Measurements from ENCODE around the gene CLEC7A.

- TF ChIP-seq POLR2A (IDR thresholded peaks at IDR 0.05): no peak
- TF ChIP-seq, protein P1, sequence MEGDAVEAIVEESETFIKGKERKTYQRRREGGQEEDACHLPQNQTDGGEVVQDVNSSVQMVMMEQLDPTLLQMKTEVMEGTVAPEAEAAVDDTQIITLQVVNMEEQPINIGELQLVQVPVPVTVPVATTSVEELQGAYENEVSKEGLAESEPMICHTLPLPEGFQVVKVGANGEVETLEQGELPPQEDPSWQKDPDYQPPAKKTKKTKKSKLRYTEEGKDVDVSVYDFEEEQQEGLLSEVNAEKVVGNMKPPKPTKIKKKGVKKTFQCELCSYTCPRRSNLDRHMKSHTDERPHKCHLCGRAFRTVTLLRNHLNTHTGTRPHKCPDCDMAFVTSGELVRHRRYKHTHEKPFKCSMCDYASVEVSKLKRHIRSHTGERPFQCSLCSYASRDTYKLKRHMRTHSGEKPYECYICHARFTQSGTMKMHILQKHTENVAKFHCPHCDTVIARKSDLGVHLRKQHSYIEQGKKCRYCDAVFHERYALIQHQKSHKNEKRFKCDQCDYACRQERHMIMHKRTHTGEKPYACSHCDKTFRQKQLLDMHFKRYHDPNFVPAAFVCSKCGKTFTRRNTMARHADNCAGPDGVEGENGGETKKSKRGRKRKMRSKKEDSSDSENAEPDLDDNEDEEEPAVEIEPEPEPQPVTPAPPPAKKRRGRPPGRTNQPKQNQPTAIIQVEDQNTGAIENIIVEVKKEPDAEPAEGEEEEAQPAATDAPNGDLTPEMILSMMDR (IDR thresholded peaks at IDR 0.05 in 8 of 11, conservative IDR thresholded peaks at IDR 0.05 in 3 of 11): no peak
These were observed 48.8 kb upstream of the CLEC7A start, which contains the start of gene TMEM52B for GRCh38 chr12:10178821-10179220.

Measured in spleen (tissue), 7 donors.